ENCODE measurements around the gene RNF169. TPM values are rescaled to one million over a fixed set of nuclear protein-coding genes. Genes with fewer than 3 reads are reported as not detected.

Gene RNF169
- total RNA-seq, 4 donors from 2014 or later: 15.2 to 27.3 (median 20.4) TPM

DNA sequence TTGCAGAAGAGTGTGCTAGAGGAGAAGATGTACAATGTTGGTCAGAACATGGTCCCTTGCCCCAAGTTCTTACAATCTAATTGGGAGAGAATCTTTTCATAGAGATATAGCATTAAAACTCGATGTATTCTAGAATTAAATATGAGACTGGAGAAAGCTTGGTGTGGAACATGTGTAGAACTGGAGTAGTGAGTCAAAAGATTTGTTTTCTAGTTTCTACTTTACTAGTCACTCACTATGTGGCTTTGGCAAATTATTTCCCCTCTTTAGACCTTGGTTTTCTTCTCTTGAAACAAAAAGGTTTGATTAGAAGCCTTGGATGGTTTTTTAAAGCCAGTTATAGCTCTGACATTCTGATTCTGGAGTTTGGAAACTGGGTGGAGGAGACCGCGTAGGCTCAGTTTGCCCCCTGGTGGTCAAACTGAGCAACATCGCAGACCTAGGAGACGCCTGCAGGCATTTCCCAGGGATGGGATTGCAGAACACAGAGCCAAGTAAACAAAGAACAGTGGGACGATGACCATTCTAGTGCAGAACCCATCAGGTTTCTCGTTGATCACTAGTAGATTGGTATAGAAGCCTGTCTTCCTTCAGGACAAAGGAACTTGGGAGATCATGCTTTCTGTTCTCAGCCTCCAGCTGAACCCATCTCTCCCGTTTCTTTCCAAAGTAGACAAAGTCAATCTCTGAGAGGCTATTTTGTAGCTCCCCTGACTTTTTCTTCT, 8.9 kb upstream of the RNF169 start:
- TF ChIP-seq, protein P1, sequence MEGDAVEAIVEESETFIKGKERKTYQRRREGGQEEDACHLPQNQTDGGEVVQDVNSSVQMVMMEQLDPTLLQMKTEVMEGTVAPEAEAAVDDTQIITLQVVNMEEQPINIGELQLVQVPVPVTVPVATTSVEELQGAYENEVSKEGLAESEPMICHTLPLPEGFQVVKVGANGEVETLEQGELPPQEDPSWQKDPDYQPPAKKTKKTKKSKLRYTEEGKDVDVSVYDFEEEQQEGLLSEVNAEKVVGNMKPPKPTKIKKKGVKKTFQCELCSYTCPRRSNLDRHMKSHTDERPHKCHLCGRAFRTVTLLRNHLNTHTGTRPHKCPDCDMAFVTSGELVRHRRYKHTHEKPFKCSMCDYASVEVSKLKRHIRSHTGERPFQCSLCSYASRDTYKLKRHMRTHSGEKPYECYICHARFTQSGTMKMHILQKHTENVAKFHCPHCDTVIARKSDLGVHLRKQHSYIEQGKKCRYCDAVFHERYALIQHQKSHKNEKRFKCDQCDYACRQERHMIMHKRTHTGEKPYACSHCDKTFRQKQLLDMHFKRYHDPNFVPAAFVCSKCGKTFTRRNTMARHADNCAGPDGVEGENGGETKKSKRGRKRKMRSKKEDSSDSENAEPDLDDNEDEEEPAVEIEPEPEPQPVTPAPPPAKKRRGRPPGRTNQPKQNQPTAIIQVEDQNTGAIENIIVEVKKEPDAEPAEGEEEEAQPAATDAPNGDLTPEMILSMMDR (IDR thresholded peaks at IDR 0.05): peak in 2 of 3 donors; percentile 44 to 81
- ATAC-seq (ENCODE audit: low FRiP score) (peak; percentile 89), DNase-seq (ENCODE audit: low spot score) (no peak)

DNA sequence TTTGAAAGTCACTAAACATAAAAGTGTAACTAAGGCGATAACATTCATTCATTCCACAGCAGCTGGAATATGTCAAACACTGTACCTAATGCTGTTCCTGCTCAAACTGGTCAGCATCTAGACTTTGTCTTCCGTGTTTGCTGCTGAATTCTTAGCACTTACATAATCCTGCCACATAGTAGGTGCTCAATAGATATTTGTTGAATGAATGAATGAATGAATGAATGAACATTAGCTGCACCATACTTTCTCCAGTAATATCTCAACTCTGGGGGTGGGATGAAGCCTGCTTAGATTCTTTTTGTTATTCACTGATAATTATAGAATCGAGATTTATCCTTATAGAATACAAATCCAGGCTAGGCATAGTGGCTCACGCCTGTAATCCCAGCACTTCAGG, 6.6 kb upstream of the RNF169 start:
- no peak for DNase-seq (ENCODE audit: low spot score)
- no peak for ATAC-seq (ENCODE audit: low FRiP score)
- TF ChIP-seq, protein P1 (IDR thresholded peaks at IDR 0.05): no peak

DNA sequence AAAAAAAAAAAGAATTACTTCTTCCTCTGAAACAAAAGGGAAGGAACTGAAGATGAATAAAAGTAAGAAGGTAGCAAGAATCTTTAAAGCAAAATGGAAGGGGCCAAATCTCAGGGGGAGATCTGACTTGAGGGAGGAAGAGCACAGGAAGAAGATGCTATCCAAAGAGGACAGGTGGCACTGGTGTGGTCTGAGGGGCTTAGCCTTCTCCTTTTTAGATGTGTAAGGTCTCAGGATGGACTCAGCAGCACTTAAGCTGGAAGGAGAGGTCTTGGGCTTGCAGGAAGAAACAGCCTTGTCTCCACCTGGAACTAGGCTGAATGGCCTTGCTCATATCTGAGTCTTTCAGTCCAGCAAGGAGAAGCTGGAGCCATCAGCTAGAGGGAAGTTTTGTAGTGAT, 5.0 kb upstream of the RNF169 start:
- DNase-seq (ENCODE audit: low spot score): no peak
- no peak for ATAC-seq (ENCODE audit: low FRiP score)
- TF ChIP-seq, protein P1 (IDR thresholded peaks at IDR 0.05): no peak

DNA sequence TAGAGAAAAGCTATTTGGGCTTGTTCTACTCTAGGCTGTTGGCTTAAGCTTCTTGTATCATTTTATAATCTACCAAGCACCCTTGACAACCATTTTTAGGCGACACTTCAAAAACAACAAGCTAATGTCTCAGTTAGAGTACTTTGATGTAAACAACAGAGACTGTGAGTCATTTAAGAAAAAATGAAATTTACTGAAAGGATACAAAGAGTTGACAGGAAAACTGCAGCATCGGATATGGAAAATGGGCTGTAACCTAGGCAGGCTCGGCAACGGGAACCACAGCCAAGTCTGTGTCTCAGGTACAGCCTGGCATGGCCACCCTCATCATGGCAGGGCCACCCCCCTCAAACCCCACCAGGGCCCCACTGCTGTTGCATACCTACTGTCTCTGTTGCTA, 4.4 kb upstream of the RNF169 start:
- ATAC-seq (ENCODE audit: low FRiP score) (no peak), DNase-seq (ENCODE audit: low spot score) (no peak)
- TF ChIP-seq, protein P1 (IDR thresholded peaks at IDR 0.05): no peak

DNA sequence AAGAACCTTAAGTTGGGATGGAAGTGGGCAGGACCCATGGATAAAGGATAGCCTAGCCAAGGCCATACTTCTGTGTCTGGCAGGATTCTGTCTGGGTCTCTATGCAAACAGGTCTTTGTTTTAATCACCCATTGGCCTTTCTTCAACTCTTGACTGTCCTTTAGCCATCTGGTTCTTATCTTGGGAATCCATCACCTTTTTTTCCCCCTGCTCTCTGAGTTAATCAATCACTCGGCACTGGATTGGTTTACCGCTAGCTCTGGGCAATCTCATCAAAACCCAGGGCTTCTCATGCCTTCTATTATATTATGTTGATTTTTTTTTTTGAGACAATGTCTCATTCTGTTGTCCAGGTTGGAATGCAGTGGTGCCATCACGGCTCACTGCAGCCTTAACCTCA, 1.8 kb upstream of the RNF169 start:
- no peak for DNase-seq (ENCODE audit: low spot score)
- ATAC-seq (ENCODE audit: low FRiP score): no peak
- TF ChIP-seq, protein P1 (IDR thresholded peaks at IDR 0.05): no peak

DNA sequence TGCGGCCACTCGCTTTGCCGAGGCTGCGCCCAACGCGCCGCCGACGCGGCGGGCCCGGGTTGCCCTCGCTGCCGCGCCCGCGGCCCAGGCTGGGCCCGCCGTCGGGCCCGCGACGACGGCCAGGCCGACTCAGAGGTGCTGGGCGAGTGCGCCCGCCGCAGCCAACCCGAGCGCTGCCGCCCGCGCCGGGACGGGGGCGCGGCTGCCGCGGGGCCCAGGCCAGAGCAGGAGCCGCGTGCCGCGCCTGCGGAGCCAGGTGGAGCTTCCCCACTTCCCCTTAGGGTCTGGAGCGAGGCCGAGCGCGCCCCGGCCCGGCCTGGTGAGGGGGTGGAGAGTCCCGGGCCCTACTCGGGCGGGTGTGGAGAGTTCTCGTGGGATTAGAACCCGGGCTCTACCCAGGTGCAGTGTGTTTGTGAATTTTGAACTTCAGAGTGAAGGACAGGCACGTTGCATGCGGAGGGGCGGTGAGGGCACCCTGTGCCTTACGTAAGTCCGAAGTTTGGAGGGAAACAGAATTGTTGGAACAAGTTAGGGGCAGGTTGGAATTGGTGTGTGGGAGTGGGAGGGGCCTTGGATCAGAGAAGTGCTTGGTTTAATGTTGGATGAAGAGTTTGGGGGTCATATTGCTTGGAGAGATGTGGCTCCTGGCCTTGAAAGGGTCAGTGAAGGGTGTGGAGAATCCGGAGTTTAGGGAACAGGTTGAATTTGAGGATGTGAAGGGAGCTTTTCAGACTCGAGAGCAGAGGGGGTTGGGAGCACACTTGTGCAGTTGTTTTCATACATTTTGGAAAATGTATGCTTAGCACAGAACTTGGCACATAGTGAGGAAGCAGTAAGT, 697 bp downstream of the RNF169 start:
- TF ChIP-seq, protein P1 (IDR thresholded peaks at IDR 0.05): no peak
- DNase-seq (ENCODE audit: low spot score) (no peak), ATAC-seq (ENCODE audit: low FRiP score) (peak; percentile 77)
